Stimulated activated CD4-positive, alpha-beta T cell treated with anti-CD3 and anti-CD28 coated beads, Interleukin-4, amount 100 ng/mL, for 24 hours (primary cell): Measurements from ENCODE around the gene DAPK1.

Experiments used
- DNase-seq: peaks from one replicate; pipeline ENCODE4 v3.0.0-alpha.2; 2020

DAPK1 gene

GRCh38 chr9:87615547-87616148, 118.0 kb downstream of the DAPK1 start:
- no peak for DNase-seq

GRCh38 chr9:87618226-87618625, 120.6 kb downstream of the DAPK1 start:
- DNase-seq: no peak

GRCh38 chr9:87618931-87619330, 121.3 kb downstream of the DAPK1 start:
- no peak for DNase-seq

GRCh38 chr9:87619346-87619745, 121.7 kb downstream of the DAPK1 start:
- no peak for DNase-seq

- no peak for DNase-seq
These were observed 123.2 kb downstream of the DAPK1 start for GRCh38 chr9:87620731-87621322.

GRCh38 chr9:87622098-87622497, 124.4 kb downstream of the DAPK1 start:
- DNase-seq: no peak

GRCh38 chr9:87622923-87623322, 125.3 kb downstream of the DAPK1 start:
- DNase-seq: no peak

- no peak for DNase-seq
These were observed 130.7 kb downstream of the DAPK1 start for GRCh38 chr9:87628346-87628745.

- no peak for DNase-seq
These were observed 131.4 kb downstream of the DAPK1 start for GRCh38 chr9:87629104-87629503.

GRCh38 chr9:87630266-87630665, 132.6 kb downstream of the DAPK1 start:
- DNase-seq: no peak

- DNase-seq: no peak
These were observed 133.2 kb downstream of the DAPK1 start for GRCh38 chr9:87630846-87631245.

GRCh38 chr9:87635656-87636501, 138.2 kb downstream of the DAPK1 start:
- no peak for DNase-seq

GRCh38 chr9:87638292-87638691, 140.6 kb downstream of the DAPK1 start:
- DNase-seq: no peak

- DNase-seq: no peak
These were observed 142.3 kb downstream of the DAPK1 start for GRCh38 chr9:87639949-87640348.

- no peak for DNase-seq
These were observed 142.7 kb downstream of the DAPK1 start for GRCh38 chr9:87640385-87640795.

- no peak for DNase-seq
These were observed 143.4 kb downstream of the DAPK1 start for GRCh38 chr9:87641067-87641466.

GRCh38 chr9:87642330-87643106, 144.9 kb downstream of the DAPK1 start:
- DNase-seq: no peak

- DNase-seq: no peak
These were observed 145.5 kb downstream of the DAPK1 start for GRCh38 chr9:87643107-87643650.

- no peak for DNase-seq
These were observed 146.3 kb downstream of the DAPK1 start for GRCh38 chr9:87643778-87644570.

GRCh38 chr9:87644659-87645058, 147.0 kb downstream of the DAPK1 start:
- no peak for DNase-seq

- no peak for DNase-seq
These were observed 148.9 kb downstream of the DAPK1 start for GRCh38 chr9:87646546-87646945.

GRCh38 chr9:87647114-87647513, 149.4 kb downstream of the DAPK1 start:
- DNase-seq: no peak
